Thymus (tissue), 14 donors: Measurements from ENCODE around the gene WDR27. TPM values are rescaled to one million over a fixed set of nuclear protein-coding genes. Genes with fewer than 3 reads are reported as not detected.

Experiments used
- DNase-seq, 9 donors: peaks; one replicate each; pipeline ENCODE4 v3.0.0-alpha.2; 2013; ENCODE audit warnings: low spot score in 9 of 9, low read depth in 6 of 9, missing footprints in 1 of 9
- H3K27ac ChIP-seq, 2 donors: one replicate each; pipeline ENCODE4 v1.5.1; 2013; ENCODE audit warnings: control low read depth in 1 of 2, low read depth in 1 of 2, low read length in 1 of 2, mild to moderate bottlenecking in 1 of 2, moderate library complexity in 1 of 2
- H3K27me3 ChIP-seq, 2 donors: one replicate each; pipeline ENCODE4 v1.5.1; 2013; ENCODE audit warnings: low read length in 1 of 2; ENCODE audit not compliant: control insufficient read depth in 2 of 2, insufficient read depth in 1 of 2
- H3K36me3 ChIP-seq, 2 donors: one replicate each; pipeline ENCODE4 v1.5.1; 2013; ENCODE audit warnings: low read length in 1 of 2, mild to moderate bottlenecking in 1 of 2, moderate library complexity in 1 of 2; ENCODE audit not compliant: control insufficient read depth in 2 of 2, insufficient read depth in 2 of 2
- H3K4me1 ChIP-seq, 2 donors: one replicate each; pipeline ENCODE4 v1.5.1; 2013; ENCODE audit warnings: low read length in 2 of 2; ENCODE audit not compliant: control insufficient read depth in 2 of 2, insufficient read depth in 2 of 2
- H3K4me3 ChIP-seq, 2 donors: one replicate each; pipeline ENCODE4 v1.5.1; 2013; ENCODE audit warnings: low read length in 2 of 2, control low read depth in 1 of 2, mild to moderate bottlenecking in 1 of 2
- H3K9me3 ChIP-seq, 2 donors: one replicate each; pipeline ENCODE4 v1.5.1; 2013; ENCODE audit warnings: low read length in 1 of 2, mild to moderate bottlenecking in 1 of 2; ENCODE audit not compliant: control insufficient read depth in 2 of 2, insufficient read depth in 1 of 2
- WGBS: extraction: QIAGEN DNeasy Blood & Tissue Kit; methylation state at CpG from one replicate; pipeline ENCODE4 v1.1.7; 2013; 5-methylcytosine and 5-hydroxymethylcytosine counted together
- long read RNA-seq, 10 donors: transcript quantifications; one replicate each; lab custom pipeline, GENCODE V29; 2026
- polyA plus RNA-seq: library from polyadenylated mRNA; stranded (reverse); fragments of 200-250 nt; gene quantifications from one replicate; pipeline ENCODE4 v1.2.3, GENCODE V29; 2013
- total RNA-seq: library from RNA; stranded (reverse); fragments of 120-200 nt; gene quantifications from one replicate; pipeline ENCODE4 v1.2.4, GENCODE V29; 2013
- donor health status: healthy.

WDR27 gene
- 13.9 TPM for total RNA-seq
- 42.0 TPM for polyA plus RNA-seq
- long read RNA-seq, donor 1: 0 reads
- long read RNA-seq, donor 2: 0 reads
- long read RNA-seq, donor 3, partial matches to known transcripts: 5 of 7 reads
- long read RNA-seq, donor 3, other reads (novel, unspliced or antisense): 0 of 7 reads
- long read RNA-seq, donor 4, partial matches to known transcripts: 8 of 8 reads
- long read RNA-seq, donor 4, other reads (novel, unspliced or antisense): 0 of 8 reads
- long read RNA-seq, donor 5, partial matches to known transcripts: 6 of 11 reads
- long read RNA-seq, donor 5, other reads (novel, unspliced or antisense): 0 of 11 reads
- long read RNA-seq, donor 6, partial matches to known transcripts: 5 of 9 reads
- long read RNA-seq, donor 6, other reads (novel, unspliced or antisense): 0 of 9 reads
- long read RNA-seq, donor 7: 0 reads
- long read RNA-seq, donor 8: 0 reads
- long read RNA-seq, donor 9: 0 reads
- long read RNA-seq, donor 10: 0 reads

DNA sequence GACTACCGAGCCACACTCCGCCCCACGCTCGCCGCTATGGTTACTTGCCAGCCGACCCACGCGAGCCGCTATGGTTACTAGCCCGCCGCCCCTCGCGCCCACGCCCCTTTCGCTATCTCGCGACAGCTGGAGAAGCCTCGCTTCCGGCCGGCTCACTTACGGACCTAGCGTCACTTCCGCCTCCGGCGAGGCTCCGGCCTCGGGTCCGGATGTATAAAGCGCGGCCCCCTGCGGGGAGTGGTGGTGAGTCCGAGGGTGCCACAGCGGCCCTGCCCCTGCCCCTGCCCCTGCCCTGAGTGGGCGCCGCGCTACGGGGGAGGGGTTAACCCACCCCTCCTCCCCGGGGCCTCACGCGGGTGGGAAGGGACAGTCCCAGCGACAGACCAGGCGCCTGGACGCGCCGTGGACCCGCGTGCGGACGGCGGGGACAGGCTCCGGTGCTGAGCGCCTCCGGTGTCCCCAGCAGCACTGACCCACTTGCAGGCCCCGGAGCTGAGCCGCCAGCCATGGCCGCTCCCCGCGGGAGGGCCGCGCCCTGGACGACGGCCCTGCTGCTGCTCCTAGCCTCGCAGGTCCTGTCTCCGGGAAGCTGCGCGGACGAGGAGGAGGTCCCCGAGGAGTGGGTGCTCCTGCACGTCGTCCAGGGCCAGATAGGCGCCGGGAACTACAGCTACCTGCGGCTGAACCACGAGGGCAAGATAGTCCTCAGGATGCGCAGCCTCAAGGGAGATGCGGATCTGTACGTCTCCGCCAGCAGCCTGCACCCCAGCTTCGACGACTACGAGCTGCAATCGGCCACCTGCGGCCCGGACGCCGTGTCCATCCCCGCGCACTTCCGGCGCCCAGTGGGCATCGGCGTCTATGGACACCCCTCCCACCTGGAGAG lies at the start of gene WDR27, which contains the start of gene C6orf120:
Gene WDR27, minus strand, starts transcription at position 76 of the 886 bp plus-strand sequence. CDS start 13,024 bp downstream, outside the sequence.
Gene C6orf120, plus strand, starts transcription at position 173 of the 886 bp plus-strand sequence. Its CDS starts 334 bp downstream, at position 507.
- peak within 1 kb of the TSS; percentile 85 to 97 for H3K27ac ChIP-seq
- H3K27me3 ChIP-seq: no peaks in the 10 kb centered on the region
- WGBS: under 1% methylated on average over 92 of the region's 92 CpGs
- peak; percentile 84 to 96 (median 90) for DNase-seq
- peak within 1 kb of the TSS; percentile 88 to 95 for H3K4me3 ChIP-seq
- H3K4me1 ChIP-seq: peaks cover 9 to 15% of the 10 kb centered on the region in 2 donors
- H3K9me3 ChIP-seq: peaks cover 0 to 5% of the 10 kb centered on the region in 2 donors
- peaks cover 10 to 12% of the 10 kb centered on the region in 2 donors for H3K36me3 ChIP-seq

DNA sequence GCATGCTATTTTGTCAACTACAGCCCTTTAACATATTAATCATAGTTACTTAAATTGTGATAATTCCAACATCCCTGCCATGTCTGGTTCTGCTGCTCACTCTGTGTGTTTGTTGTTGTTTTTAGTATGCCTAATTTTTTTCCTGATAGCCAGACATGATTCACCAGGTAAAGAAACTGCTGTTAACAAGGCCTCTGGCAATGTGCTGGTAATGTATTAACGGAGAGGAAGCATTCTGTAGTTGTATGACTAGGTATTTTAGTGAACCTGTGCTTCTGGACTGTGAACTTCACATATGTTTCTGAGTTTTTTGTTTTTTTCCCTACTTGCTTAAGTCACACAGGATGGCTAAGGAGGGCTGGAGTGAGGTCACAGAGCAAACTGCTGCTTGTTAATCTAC lies 44.7 kb upstream of the WDR27 start:
- Histone ChIP-seq H3K27ac (no peak overlapping the region), H3K9me3 (no peaks in the 10 kb centered on the region), H3K4me1 (peaks cover 0 to 2% of the 10 kb centered on the region in 2 donors), H3K4me3 (no peak overlapping the region), H3K27me3 (no peaks in the 10 kb centered on the region), H3K36me3 (no peaks in the 10 kb centered on the region)
- WGBS: 100% methylated on average over 1 of the region's 1 CpG
- no peak for DNase-seq

DNA sequence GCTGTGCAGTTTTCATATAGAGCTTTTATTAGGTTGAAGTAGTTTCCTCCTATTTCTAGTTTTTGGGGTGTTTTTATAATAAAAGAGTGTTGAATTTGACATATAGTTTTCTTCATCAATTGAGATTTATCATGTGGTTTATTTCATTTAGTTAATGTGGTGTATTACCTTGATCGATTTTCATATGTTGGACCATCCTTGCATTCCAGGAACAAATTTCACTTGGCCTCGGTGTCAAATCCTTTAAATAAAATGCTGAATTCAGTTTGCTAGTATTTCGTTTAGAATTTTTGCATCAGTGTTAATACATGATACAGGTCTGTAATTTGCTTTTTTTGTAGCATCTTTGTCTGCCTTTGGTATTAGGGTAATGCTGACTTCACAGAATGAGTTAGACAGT lies 43.6 kb upstream of the WDR27 start:
- 96% methylated on average over 3 of the region's 3 CpGs for WGBS
- DNase-seq: no peak
- H3K36me3 ChIP-seq: no peaks in the 10 kb centered on the region
- no peaks in the 10 kb centered on the region for H3K27me3 ChIP-seq
- no peak overlapping the region for H3K4me3 ChIP-seq
- peaks cover 0 to 2% of the 10 kb centered on the region in 2 donors for H3K4me1 ChIP-seq
- H3K9me3 ChIP-seq: no peaks in the 10 kb centered on the region
- no peak overlapping the region for H3K27ac ChIP-seq

DNA sequence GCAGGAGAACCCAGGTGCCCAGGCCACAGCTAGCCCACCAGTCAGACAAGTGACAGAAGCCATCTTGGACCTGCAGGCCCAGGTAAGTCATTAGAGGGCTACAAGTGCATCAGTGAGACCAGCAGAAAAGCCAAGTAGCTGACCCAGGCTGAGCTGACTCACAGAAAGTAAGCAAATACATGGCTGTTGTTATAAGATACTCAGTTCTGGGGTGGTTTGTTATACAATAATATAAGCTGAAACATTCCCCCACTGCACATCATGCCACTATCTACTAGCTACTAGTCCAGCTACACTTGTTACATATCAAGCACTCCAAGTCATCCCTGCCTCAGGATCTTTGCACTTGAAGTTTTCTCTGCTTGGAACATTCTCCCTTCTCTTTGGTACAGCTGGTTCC lies 39.5 kb upstream of the WDR27 start:
- Histone ChIP-seq H3K4me3 (no peak overlapping the region), H3K27me3 (no peaks in the 10 kb centered on the region), H3K27ac (no peak overlapping the region), H3K9me3 (no peaks in the 10 kb centered on the region), H3K4me1 (no peaks in the 10 kb centered on the region), H3K36me3 (no peaks in the 10 kb centered on the region)
- DNase-seq: no peak

DNA sequence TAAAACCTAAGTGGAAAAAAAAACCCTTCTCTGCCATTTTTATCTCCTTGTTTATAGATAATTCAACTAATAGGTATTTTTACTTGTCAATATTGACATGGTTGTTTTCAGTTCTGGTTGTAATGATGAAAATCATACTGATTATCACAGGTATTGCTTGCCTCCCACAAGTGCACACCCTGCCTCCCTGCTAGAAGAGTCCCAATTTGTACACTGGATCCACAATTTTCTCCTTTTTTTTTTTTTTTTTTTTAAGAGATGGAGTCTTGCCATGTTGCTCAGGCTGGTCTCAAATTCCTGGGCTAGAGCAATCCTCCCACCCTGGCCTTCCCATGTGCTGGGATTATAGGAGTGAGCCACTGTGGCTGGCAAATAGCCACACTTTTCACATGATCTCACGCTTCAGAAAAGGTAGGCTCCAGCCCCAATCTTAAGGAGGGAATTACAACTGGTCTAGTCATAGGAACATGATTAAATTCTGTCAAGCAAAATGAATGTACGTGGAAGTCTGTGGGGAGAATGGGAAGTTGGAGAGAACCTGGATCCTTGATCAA lies 37.2 kb upstream of the WDR27 start:
- 95% methylated on average over 2 of the region's 2 CpGs for WGBS
- H3K27ac ChIP-seq: no peak overlapping the region
- H3K36me3 ChIP-seq: no peaks in the 10 kb centered on the region
- no peak overlapping the region for H3K4me3 ChIP-seq
- DNase-seq: no peak
- H3K27me3 ChIP-seq: no peaks in the 10 kb centered on the region
- H3K9me3 ChIP-seq: no peaks in the 10 kb centered on the region
- H3K4me1 ChIP-seq: no peaks in the 10 kb centered on the region

DNA sequence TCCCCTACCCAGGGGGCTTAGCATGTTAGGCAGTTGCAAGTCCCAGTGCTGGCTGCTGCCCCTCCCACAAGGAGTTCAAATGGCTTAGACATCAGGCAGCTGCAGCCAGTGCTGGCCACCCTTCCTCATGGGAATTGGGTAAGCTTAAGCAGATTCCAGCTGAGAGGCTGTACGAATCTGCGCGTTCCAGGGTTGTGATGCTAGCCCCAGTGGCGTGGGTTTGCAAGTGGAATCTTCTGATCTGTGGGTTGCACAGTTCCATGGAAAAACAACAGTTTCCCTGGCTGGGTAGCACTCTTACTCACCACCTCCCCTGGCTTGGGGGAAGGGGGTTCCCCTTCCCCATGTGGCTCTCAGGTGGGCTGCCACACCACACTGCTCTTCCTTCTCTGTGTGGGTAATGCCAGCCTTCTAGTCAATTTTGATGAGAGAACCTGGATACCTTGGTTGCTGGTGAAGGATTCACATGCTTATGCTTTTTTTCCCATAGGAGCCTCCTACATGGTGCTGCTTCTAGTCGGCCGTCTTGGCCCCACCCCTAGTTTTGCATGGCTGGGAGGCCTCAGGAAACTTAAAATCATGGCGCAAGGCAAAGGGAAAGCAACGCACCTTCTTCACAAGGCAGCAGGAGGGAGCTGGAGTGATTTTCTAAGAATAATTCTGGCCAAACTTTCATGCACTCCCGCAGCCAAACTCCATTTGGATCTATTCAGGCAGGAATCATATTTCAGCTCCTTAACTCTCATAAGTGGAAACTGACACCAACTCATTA lies 36.6 kb upstream of the WDR27 start:
- H3K4me3 ChIP-seq: no peak overlapping the region
- H3K36me3 ChIP-seq: no peaks in the 10 kb centered on the region
- 94% methylated on average over 9 of the region's 9 CpGs for WGBS
- H3K9me3 ChIP-seq: no peaks in the 10 kb centered on the region
- no peaks in the 10 kb centered on the region for H3K4me1 ChIP-seq
- no peaks in the 10 kb centered on the region for H3K27me3 ChIP-seq
- no peak for DNase-seq
- no peak overlapping the region for H3K27ac ChIP-seq

DNA sequence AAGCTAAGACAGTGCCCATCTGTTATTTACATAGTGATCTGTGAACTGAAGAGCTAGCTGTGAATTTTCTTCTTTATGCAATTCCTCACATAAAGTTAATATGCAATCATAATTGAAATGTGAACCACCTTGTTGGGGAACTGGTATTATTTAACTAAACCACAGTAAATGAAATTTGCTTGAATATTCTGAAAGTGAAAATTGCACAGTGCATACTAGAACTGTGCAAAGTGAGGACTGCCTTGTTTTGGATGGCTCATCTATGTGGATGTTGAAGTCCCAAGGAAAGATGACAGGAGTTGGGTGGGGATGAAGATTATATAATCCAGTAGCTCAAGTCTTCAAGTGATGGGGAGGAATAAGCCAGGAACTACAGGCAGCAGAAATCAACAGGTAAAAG lies 28.1 kb upstream of the WDR27 start:
- Histone ChIP-seq H3K27me3 (peaks cover 0 to 3% of the 10 kb centered on the region in 2 donors), H3K4me3 (no peak overlapping the region), H3K9me3 (no peaks in the 10 kb centered on the region), H3K4me1 (peaks cover 0 to 6% of the 10 kb centered on the region in 2 donors), H3K36me3 (no peaks in the 10 kb centered on the region), H3K27ac (no peak overlapping the region)
- no peak for DNase-seq

DNA sequence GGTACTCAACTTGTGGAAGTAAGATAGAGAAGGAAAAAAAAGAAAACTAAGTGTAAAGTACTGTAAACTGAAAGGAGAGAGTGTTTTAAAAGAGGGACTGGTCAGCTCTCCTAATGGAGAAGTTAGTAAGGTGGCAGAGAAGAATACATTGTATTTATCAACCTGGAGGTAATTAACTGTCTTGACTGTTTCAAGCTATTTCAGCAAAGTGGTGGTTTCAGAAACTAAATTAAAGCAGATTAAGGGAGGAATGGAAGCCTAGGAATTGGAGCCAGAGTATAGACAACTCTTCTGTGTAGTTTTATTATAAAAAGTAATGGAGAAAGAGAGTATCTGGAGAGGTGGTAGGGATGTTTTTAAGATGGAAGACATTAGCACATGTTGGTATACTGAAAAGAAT lies 25.1 kb upstream of the WDR27 start:
- H3K36me3 ChIP-seq: no peaks in the 10 kb centered on the region
- H3K27me3 ChIP-seq: peaks cover 0 to 5% of the 10 kb centered on the region in 2 donors
- H3K4me3 ChIP-seq: no peak overlapping the region
- H3K4me1 ChIP-seq: peaks cover 6 to 9% of the 10 kb centered on the region in 2 donors
- no peaks in the 10 kb centered on the region for H3K9me3 ChIP-seq
- no peak overlapping the region for H3K27ac ChIP-seq
- DNase-seq: no peak
